RWPE1 (cell line): ENCODE results near the gene LRCH1.
A peak's percentile ranks its signal among the peaks of the same experiment; 100 is the strongest.

ENCODE experiments used
- CTCF ChIA-PET: fragments of 350-600 bp; sonication (Branson Sonifier 250); formaldehyde crosslinking; extraction: SDS; loops from one replicate; lab custom pipeline; 2021; lab: Yijun Ruan, JAX
- POLR2A ChIA-PET: fragments of 400-600 bp; formaldehyde crosslinking; extraction: SDS; loops from one replicate; lab custom pipeline; 2020; ENCODE audit warnings: antibody characterized with exemption; ENCODE audit not compliant: low non-redundant PET; lab: Yijun Ruan, JAX
- DNase-seq: peaks from one replicate; pipeline ENCODE4 v3.0.0; 2012; ENCODE audit warnings: low spot score
- H3K27ac ChIP-seq: fragments of 450-650 bp; 2 replicates; pipeline ENCODE4 v1.5.1; 2017
- CTCF ChIP-seq: fragments of 450-650 bp; conservative IDR thresholded peaks from 2 replicates; pipeline ENCODE4 v1.5.1; 2017; ENCODE audit warnings: low read depth, mild to moderate bottlenecking

The LRCH1 gene

GRCh38 chr13:46782066-46782465, 229.1 kb downstream of the LRCH1 start:
- POLR2A ChIA-PET: no interaction called here
- CTCF ChIA-PET: no interaction called here
- no peak for TF ChIP-seq CTCF
- DNase-seq: no peak
- no peak overlapping the region for H3K27ac ChIP-seq

- POLR2A ChIA-PET: no interaction called here
- no peak for TF ChIP-seq CTCF
- CTCF ChIA-PET: no interaction called here
- no peak overlapping the region for H3K27ac ChIP-seq
- DNase-seq: no peak
These were observed 229.7 kb downstream of the LRCH1 start for GRCh38 chr13:46782691-46783090.

GRCh38 chr13:46783504-46783903, 230.5 kb downstream of the LRCH1 start:
- no peak overlapping the region for H3K27ac ChIP-seq
- DNase-seq: no peak
- CTCF ChIA-PET: no interaction called here
- POLR2A ChIA-PET: no interaction called here
- no peak for TF ChIP-seq CTCF

GRCh38 chr13:46795321-46795720, 242.4 kb downstream of the LRCH1 start:
- H3K27ac ChIP-seq: no peak overlapping the region
- DNase-seq: no peak
- ChIA-PET POLR2A (no interaction called here), CTCF (interaction anchor here (0.6 kb wide), 1 partner anchor 86 kb away, joined by 3 read pairs; no protein-coding TSS in a partner anchor)
- no peak for TF ChIP-seq CTCF

- POLR2A ChIA-PET: no interaction called here
- CTCF ChIA-PET: no interaction called here
- peak overlapping the region; percentile 85 for H3K27ac ChIP-seq
- no peak for DNase-seq
- TF ChIP-seq CTCF: no peak
These were observed 243.2 kb downstream of the LRCH1 start for GRCh38 chr13:46796129-46796514.

GRCh38 chr13:46796515-46797474, 243.8 kb downstream of the LRCH1 start, which contains the start of gene ESD:
Gene ESD (minus strand): TSS chr13:46797161. CDS start chr13:46791413, 5,748 bp downstream.
- CTCF ChIA-PET: interaction anchor here (0.6 kb wide), 1 partner anchor 858 kb away, joined by 4 read pairs; no protein-coding TSS in a partner anchor
- POLR2A ChIA-PET: no interaction called here
- no peak for TF ChIP-seq CTCF
- peak; percentile 88 for DNase-seq
- H3K27ac ChIP-seq: peak within 1 kb of the TSS; percentile 85
